ENCODE results near the gene EXOC4.
"Not testable (repeated sequence)": the region's sequence is repeated elsewhere in the genome, so short reads cannot be mapped to it uniquely, and the experiment has no call there.

Gene EXOC4

GRCh38 chr7:134056816-134057215 is 803.9 kb downstream of the EXOC4 start:
- no peak for DNase-seq (ENCODE audit: low read depth in 2 of 3, low spot score in 1 of 3)

GRCh38 chr7:134058521-134058920 is 805.6 kb downstream of the EXOC4 start:
- DNase-seq (ENCODE audit: low read depth in 2 of 3, low spot score in 1 of 3) = no peak

- no peak for DNase-seq (ENCODE audit: low read depth in 2 of 3, low spot score in 1 of 3)
Measured at GRCh38 chr7:134058980-134059379, 806.1 kb downstream of the EXOC4 start.

- no peak for DNase-seq (ENCODE audit: low read depth in 2 of 3, low spot score in 1 of 3)
Measured at GRCh38 chr7:134059921-134060320, 807.0 kb downstream of the EXOC4 start.

- DNase-seq (ENCODE audit: low read depth in 2 of 3, low spot score in 1 of 3) = no peak
Measured at GRCh38 chr7:134060874-134061273, 808.0 kb downstream of the EXOC4 start.

GRCh38 chr7:134062460-134062859 is 809.6 kb downstream of the EXOC4 start:
- no peak for DNase-seq (ENCODE audit: low read depth in 2 of 3, low spot score in 1 of 3)

- DNase-seq (ENCODE audit: low read depth in 2 of 3, low spot score in 1 of 3) = no peak
Measured at GRCh38 chr7:134065415-134065814, 812.5 kb downstream of the EXOC4 start.

GRCh38 chr7:134067164-134067563 is 814.3 kb downstream of the EXOC4 start:
- no peak for DNase-seq (ENCODE audit: low read depth in 2 of 3, low spot score in 1 of 3)

- DNase-seq (ENCODE audit: low read depth in 2 of 3, low spot score in 1 of 3) = no peak
Measured at GRCh38 chr7:134068670-134069069, 815.8 kb downstream of the EXOC4 start.

GRCh38 chr7:134069187-134069586 is 816.3 kb downstream of the EXOC4 start:
- DNase-seq (ENCODE audit: low read depth in 2 of 3, low spot score in 1 of 3) = no peak

- no peak for DNase-seq (ENCODE audit: low read depth in 2 of 3, low spot score in 1 of 3)
Measured at GRCh38 chr7:134070673-134071072, 817.8 kb downstream of the EXOC4 start.

GRCh38 chr7:134071355-134072331 is 818.8 kb downstream of the EXOC4 start:
- DNase-seq (ENCODE audit: low read depth in 2 of 3, low spot score in 1 of 3) = no peak

GRCh38 chr7:134073276-134073675 is 820.4 kb downstream of the EXOC4 start:
- no peak for DNase-seq (ENCODE audit: low read depth in 2 of 3, low spot score in 1 of 3)

- no peak for DNase-seq (ENCODE audit: low read depth in 2 of 3, low spot score in 1 of 3)
Measured at GRCh38 chr7:134075799-134076198, 822.9 kb downstream of the EXOC4 start.

- DNase-seq (ENCODE audit: low read depth in 2 of 3, low spot score in 1 of 3) = not testable (repeated sequence)
Measured at GRCh38 chr7:134077560-134077959, 824.7 kb downstream of the EXOC4 start.

- no peak for DNase-seq (ENCODE audit: low read depth in 2 of 3, low spot score in 1 of 3)
Measured at GRCh38 chr7:134078991-134079390, 826.1 kb downstream of the EXOC4 start.

GRCh38 chr7:134081695-134082094 is 828.8 kb downstream of the EXOC4 start:
- DNase-seq (ENCODE audit: low read depth in 2 of 3, low spot score in 1 of 3) = no peak

- DNase-seq (ENCODE audit: low read depth in 2 of 3, low spot score in 1 of 3) = no peak
Measured at GRCh38 chr7:134083766-134084487, 831.0 kb downstream of the EXOC4 start.

GRCh38 chr7:134084488-134085144 is 831.7 kb downstream of the EXOC4 start:
- no peak for DNase-seq (ENCODE audit: low read depth in 2 of 3, low spot score in 1 of 3)

- no peak for DNase-seq (ENCODE audit: low read depth in 2 of 3, low spot score in 1 of 3)
Measured at GRCh38 chr7:134085311-134085710, 832.4 kb downstream of the EXOC4 start.

- no peak for DNase-seq (ENCODE audit: low read depth in 2 of 3, low spot score in 1 of 3)
Measured at GRCh38 chr7:134086998-134087735, 834.3 kb downstream of the EXOC4 start.

All from stimulated activated CD4-positive, alpha-beta T cell treated with anti-CD3 and anti-CD28 coated beads, Interleukin-12 subunit alpha, Interleukin-12 subunit beta, amount 100 ng/mL, for 48 hours (primary cell).